ENCODE measurements around the gene VPS35.
"Not testable (repeated sequence)": the region's sequence is repeated elsewhere in the genome, so short reads cannot be mapped to it uniquely, and the experiment has no call there.

Gene VPS35

GRCh38 chr16:46650254-46650623, 38.7 kb downstream of the VPS35 start:
- no peak for DNase-seq

GRCh38 chr16:46649588-46650253, 39.3 kb downstream of the VPS35 start:
- DNase-seq, result no peak

GRCh38 chr16:46648656-46649055, 40.3 kb downstream of the VPS35 start:
- no peak for DNase-seq

GRCh38 chr16:46638947-46639925, 49.7 kb downstream of the VPS35 start:
- no peak for DNase-seq

- DNase-seq, result no peak
These were observed 55.9 kb downstream of the VPS35 start for GRCh38 chr16:46632778-46633733.

- DNase-seq, result no peak
These were observed 59.4 kb downstream of the VPS35 start for GRCh38 chr16:46629331-46630219.

- no peak for DNase-seq
These were observed 61.2 kb downstream of the VPS35 start for GRCh38 chr16:46627746-46628145.

- not testable (repeated sequence) for DNase-seq
These were observed 62.3 kb downstream of the VPS35 start for GRCh38 chr16:46626681-46627080.

GRCh38 chr16:46624862-46625261, 64.1 kb downstream of the VPS35 start:
- DNase-seq, result not testable (repeated sequence)

- not testable (repeated sequence) for DNase-seq
These were observed 65.3 kb downstream of the VPS35 start for GRCh38 chr16:46623707-46624106.

GRCh38 chr16:46623246-46623645, 65.7 kb downstream of the VPS35 start:
- DNase-seq, result not testable (repeated sequence)

GRCh38 chr16:46621934-46622676, 66.9 kb downstream of the VPS35 start:
- DNase-seq, result no peak

GRCh38 chr16:46621006-46621933, 67.7 kb downstream of the VPS35 start, which contains the start of gene SHCBP1:
TSS of gene SHCBP1 (minus strand) at chr16:46621379. CDS start at chr16:46621359, 20 bp downstream.
- DNase-seq, result peak; percentile 87

GRCh38 chr16:46620266-46621005, 68.5 kb downstream of the VPS35 start:
- no peak for DNase-seq

- no peak for DNase-seq
These were observed 70.5 kb downstream of the VPS35 start for GRCh38 chr16:46618516-46618915.

GRCh38 chr16:46614006-46614405, 75.0 kb downstream of the VPS35 start:
- DNase-seq, result no peak

- DNase-seq, result no peak
These were observed 75.6 kb downstream of the VPS35 start for GRCh38 chr16:46613352-46613751.

- no peak for DNase-seq
These were observed 76.9 kb downstream of the VPS35 start for GRCh38 chr16:46612121-46612520.

GRCh38 chr16:46607529-46607928, 81.4 kb downstream of the VPS35 start:
- DNase-seq, result no peak

Data from retina (tissue), 1 donor.